Right lobe of liver (tissue), 6 donors: ENCODE results near the gene IL5RA. TPM values are rescaled to one million over a fixed set of nuclear protein-coding genes. Genes with fewer than 3 reads are reported as not detected.

ENCODE experiments used
- ATAC-seq, 4 donors: fragments of 200-7000 bp; cut with Tn5 transposase; one replicate each; pipeline ENCODE4 v1.9.1; 2020; ENCODE audit warnings: mild to moderate bottlenecking in 4 of 4, moderate library complexity in 4 of 4
- DNase-seq, 3 donors: peaks; one replicate each; pipeline ENCODE4 v3.0.0-alpha.2; 2020
- H3K27ac ChIP-seq, 3 donors: fragments of 200-600 bp; one replicate each; pipeline ENCODE4 v1.8.0; 2022
- H3K27me3 ChIP-seq, 2 donors: fragments of 200-600 bp; one replicate each; pipeline ENCODE4 v1.8.0; 2022
- H3K36me3 ChIP-seq, 4 donors: fragments of 200-600 bp; sonication (generic) in 1 of 4; one replicate each; pipeline versions ENCODE4 v1.5.1 to v1.8.0; 2017 to 2022; ENCODE audit warnings: control low read depth in 1 of 4
- H3K4me1 ChIP-seq, 4 donors: fragments of 200-600 bp; sonication (generic) in 1 of 4; one replicate each; pipeline versions ENCODE4 v1.5.1 to v1.8.0; 2017 to 2022; ENCODE audit warnings: control low read depth in 1 of 4
- H3K4me3 ChIP-seq, 3 donors: fragments of 200-600 bp; one replicate each; pipeline ENCODE4 v1.8.0; 2022
- H3K9me3 ChIP-seq, 4 donors: fragments of 200-600 bp; sonication (generic) in 1 of 4; one replicate each; pipeline versions ENCODE4 v1.5.1 to v1.8.0; 2017 to 2022; ENCODE audit warnings: control low read depth in 1 of 4
- CTCF ChIP-seq, 4 donors: fragments of 200-600 bp in 3 of 4; fragments of 450-650 bp in 1 of 4; IDR thresholded peaks; one replicate each; pipeline versions ENCODE4 v1.5.1 to v1.8.0; 2016 to 2022; ENCODE audit warnings: antibody characterized with exemption in 4 of 4, mild to moderate bottlenecking in 2 of 4
- POLR2A ChIP-seq: fragments of 450-650 bp; IDR thresholded peaks from one replicate; pipeline ENCODE4 v1.6.1; 2017; ENCODE audit warnings: antibody characterized with exemption, mild to moderate bottlenecking
- WGBS: methylation state at CpG from one replicate; pipeline ENCODE4 v1.1.6; 2018; ENCODE audit warnings: low coverage, low lambda C conversion rate; ENCODE audit not compliant: insufficient coverage; ENCODE audit errors: missing lambda C conversion rate; 5-methylcytosine and 5-hydroxymethylcytosine counted together
- intact Hi-C, 2 donors: fragments of 100-400 bp; cut with DNase I; formaldehyde crosslinking; loops; one replicate each; pipeline versions ENCODE4 v1.11.2 to v1.14.1; 2022
- total RNA-seq, 6 experiments: library from RNA; depleted of rRNA in 2 of 6; stranded (reverse); fragments of >200 nt in 2 of 6; fragmentation: NEBNext Ultra II Directional in 3 of 6; extraction: Animal tissue kit (Norgen Biotek cat#: 25700) in 3 of 6; gene quantifications; one replicate each; pipeline versions ENCODE4 v1.1.0 to v1.2.4, GENCODE V29; 2016 to 2023
- donor health status: DM: no; HTN: yes; CAD: no.
- donor health status: DM: no; HTN: no; CAD: no.
- donor health status: DM: no; HTN: no; CAD: no.
- donor health status: DM: no; HTN: yes; CAD: no.
- donor health status: DM: no; HTN: yes; CAD: no.

The IL5RA gene
- total RNA-seq, 6 experiments from 2014 or later: not detected

GRCh38 chr3:3134750-3135448 is 24.7 kb upstream of the IL5RA start:
- DNase-seq: no peak
- TF ChIP-seq CTCF (IDR thresholded peaks at IDR 0.05) (no peak), POLR2A (no peak)
- H3K27ac ChIP-seq: no peak overlapping the region
- H3K9me3 ChIP-seq: no peaks in the 10 kb centered on the region
- no peaks in the 10 kb centered on the region for H3K4me1 ChIP-seq
- no peak for ATAC-seq
- H3K27me3 ChIP-seq: no peaks in the 10 kb centered on the region
- H3K4me3 ChIP-seq: no peak overlapping the region
- 96% methylated on average over 4 of the region's 4 CpGs for WGBS
- intact Hi-C loops: no loop called here
- H3K36me3 ChIP-seq: peaks cover 0 to 35% (median 7%) of the 10 kb centered on the region in 4 donors

GRCh38 chr3:3133500-3133899 is 23.3 kb upstream of the IL5RA start:
- no peaks in the 10 kb centered on the region for H3K27me3 ChIP-seq
- H3K36me3 ChIP-seq: peaks cover 0 to 32% (median 7%) of the 10 kb centered on the region in 4 donors
- no peak for ATAC-seq
- intact Hi-C loops: no loop called here
- no peak for TF ChIP-seq POLR2A
- no peak for TF ChIP-seq CTCF (IDR thresholded peaks at IDR 0.05)
- no peaks in the 10 kb centered on the region for H3K9me3 ChIP-seq
- no peaks in the 10 kb centered on the region for H3K4me1 ChIP-seq
- H3K27ac ChIP-seq: no peak overlapping the region
- no peak overlapping the region for H3K4me3 ChIP-seq
- no peak for DNase-seq
- WGBS: 82% methylated on average over 6 of the region's 6 CpGs

GRCh38 chr3:3129579-3129978 is 19.4 kb upstream of the IL5RA start:
- ATAC-seq (no peak), DNase-seq (no peak)
- H3K4me3 ChIP-seq: no peak overlapping the region
- H3K27ac ChIP-seq: no peak overlapping the region
- 72% methylated on average over 5 of the region's 5 CpGs for WGBS
- intact Hi-C loops: no loop called here
- no peak for TF ChIP-seq POLR2A
- TF ChIP-seq CTCF (IDR thresholded peaks at IDR 0.05): no peak
- H3K36me3 ChIP-seq: peaks cover 0 to 21% (median 4%) of the 10 kb centered on the region in 4 donors
- no peaks in the 10 kb centered on the region for H3K9me3 ChIP-seq
- H3K4me1 ChIP-seq: peaks cover 0 to 7% (median 0%) of the 10 kb centered on the region in 4 donors
- H3K27me3 ChIP-seq: no peaks in the 10 kb centered on the region

DNA sequence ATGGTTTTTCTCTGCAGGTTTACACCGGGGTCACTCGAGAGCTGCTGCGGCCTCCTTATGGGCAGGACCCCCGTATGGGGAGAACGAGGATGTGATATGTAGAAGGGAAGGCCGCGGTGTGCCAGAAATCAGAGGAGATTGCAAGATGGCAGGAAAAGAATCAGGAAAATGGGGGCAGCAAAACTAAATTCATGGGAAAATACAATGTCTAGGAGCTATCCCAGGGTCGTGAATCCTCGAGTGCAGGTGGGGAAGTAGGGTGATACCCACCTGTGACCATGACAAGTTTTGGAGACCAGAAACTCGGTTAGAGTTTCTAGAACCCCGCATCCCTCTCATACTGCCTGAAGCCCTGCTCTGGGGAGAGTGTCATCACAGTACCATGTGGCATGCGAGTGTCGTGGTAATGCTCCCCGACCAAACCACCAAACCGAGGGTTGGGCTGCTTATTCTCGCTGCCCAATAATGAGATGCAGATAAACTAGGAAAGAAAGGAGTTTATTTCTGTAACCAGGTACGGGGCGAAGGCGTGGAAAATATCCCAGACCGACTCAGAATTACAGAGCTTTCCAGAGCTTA is 17.3 kb upstream of the IL5RA start:
- WGBS: 30% methylated on average over 20 of the region's 20 CpGs
- peaks cover 0 to 7% (median 0%) of the 10 kb centered on the region in 4 donors for H3K4me1 ChIP-seq
- H3K27me3 ChIP-seq: no peaks in the 10 kb centered on the region
- H3K36me3 ChIP-seq: peaks cover 0 to 21% (median 4%) of the 10 kb centered on the region in 4 donors
- no peak for DNase-seq
- TF ChIP-seq CTCF (IDR thresholded peaks at IDR 0.05) (no peak), POLR2A (no peak)
- H3K9me3 ChIP-seq: no peaks in the 10 kb centered on the region
- intact Hi-C loops: no loop called here
- no peak for ATAC-seq
- H3K27ac ChIP-seq: peak overlapping the region; percentile 85 to 90 (median 85)
- peak overlapping the region; percentile 66 to 98 (median 95) for H3K4me3 ChIP-seq
